Small intestine (tissue), 7 donors: Measurements from ENCODE around the gene FXYD7. TPM values are rescaled to one million over a fixed set of nuclear protein-coding genes. Genes with fewer than 3 reads are reported as not detected.
A peak's percentile ranks its signal among the peaks of the same experiment; 100 is the strongest.
"Not testable (repeated sequence)": the region's sequence is repeated elsewhere in the genome, so short reads cannot be mapped to it uniquely, and the experiment has no call there.

Source experiments
- DNase-seq, 2 donors: peaks; one replicate each; pipeline versions ENCODE4 v3.0.0 to v3.0.0-alpha.2; 2013
- FAIRE-seq: peaks from 2 replicates; lab custom pipeline; 2012; peaks lifted over from hg19 to GRCh38; lab: Jason Lieb, UNC
- H3K27ac ChIP-seq, 3 donors: one replicate each; pipeline ENCODE4 v1.5.1; 2013; ENCODE audit warnings: low read length in 2 of 3, mild to moderate bottlenecking in 2 of 3, control low read depth in 1 of 3, inconsistent platforms in 1 of 3, low read depth in 1 of 3, moderate library complexity in 1 of 3
- H3K27me3 ChIP-seq, 3 donors: one replicate each; pipeline ENCODE4 v1.6.1; 2013; ENCODE audit warnings: low read length in 3 of 3, inconsistent platforms in 1 of 3; ENCODE audit not compliant: control insufficient read depth in 3 of 3, insufficient read depth in 3 of 3
- H3K36me3 ChIP-seq, 3 donors: one replicate each; pipeline ENCODE4 v1.6.1; 2013; ENCODE audit warnings: low read length in 3 of 3, inconsistent platforms in 1 of 3, low read depth in 1 of 3, mild to moderate bottlenecking in 1 of 3, moderate library complexity in 1 of 3; ENCODE audit not compliant: control insufficient read depth in 3 of 3, insufficient read depth in 2 of 3
- H3K4me1 ChIP-seq, 3 donors: one replicate each; pipeline ENCODE4 v1.6.1; 2013; ENCODE audit warnings: low read length in 2 of 3, inconsistent platforms in 1 of 3, low read depth in 1 of 3, mild to moderate bottlenecking in 1 of 3, moderate library complexity in 1 of 3; ENCODE audit not compliant: control insufficient read depth in 3 of 3, insufficient read depth in 2 of 3
- H3K4me3 ChIP-seq, 3 donors: one replicate each; pipeline ENCODE4 v1.5.1; 2013; ENCODE audit warnings: low read length in 3 of 3, control low read depth in 1 of 3, inconsistent platforms in 1 of 3, low read depth in 1 of 3, mild to moderate bottlenecking in 1 of 3, moderate library complexity in 1 of 3
- H3K9me3 ChIP-seq, 2 donors: one replicate each; pipeline ENCODE4 v1.6.1; 2013; ENCODE audit warnings: low read depth in 1 of 2, low read length in 1 of 2; ENCODE audit not compliant: control insufficient read depth in 2 of 2, insufficient read depth in 1 of 2
- WGBS, 3 donors: extraction: QIAGEN DNeasy Blood & Tissue Kit; methylation state at CpG; one replicate each; pipeline ENCODE4 v1.1.7; 2013; 5-methylcytosine and 5-hydroxymethylcytosine counted together
- polyA plus RNA-seq, 4 donors: library from polyadenylated mRNA; stranded (reverse) in 3 of 4; unstranded in 1 of 4; fragments of 200-250 nt in 3 of 4; fragments of 120-200 nt in 1 of 4; gene quantifications; one replicate each; pipeline versions ENCODE4 v1.2.1 to v1.2.3, GENCODE V29; 2013
- donor health status: healthy with polysubstance abuse.
- donor health status: control.
- donor health status: control.
- donor health status: Bipolar disorder and iron deficiency.
- donor health status: healthy.

Gene FXYD7
- polyA plus RNA-seq, 4 donors = 0.24 to 0.38 TPM; not detected in 2

DNA sequence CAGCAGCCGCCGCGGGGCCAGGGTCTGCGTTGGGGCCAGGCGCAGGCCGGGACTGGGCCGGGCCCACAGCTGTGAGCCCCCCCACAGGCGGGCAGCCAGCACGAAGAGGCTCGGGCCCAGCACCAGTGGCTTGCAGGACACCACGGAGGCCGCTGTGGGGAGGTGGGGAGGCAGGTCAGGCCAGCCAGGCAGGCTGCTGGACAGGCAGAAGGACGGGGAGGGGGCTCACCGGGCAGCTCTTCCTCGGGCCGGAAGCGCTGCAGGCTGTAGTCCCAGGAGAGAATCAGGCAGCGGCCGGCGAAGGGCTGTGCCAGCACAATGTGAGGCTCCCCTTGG, 16.5 kb upstream of the FXYD7 start:
- Histone ChIP-seq H3K27me3 (no peaks in the 10 kb centered on the region), H3K4me3 (no peak overlapping the region), H3K27ac (no peak overlapping the region), H3K9me3 (no peaks in the 10 kb centered on the region), H3K36me3 (peaks cover 0 to 17% (median 0%) of the 10 kb centered on the region in 3 donors), H3K4me1 (peaks cover 0 to 57% (median 4%) of the 10 kb centered on the region in 3 donors)
- DNase-seq (no peak), FAIRE-seq (no peak)
- WGBS, 3 donors = 63 to 83% (median 78%) methylated on average over 19 to 20 of the region's 20 CpGs

DNA sequence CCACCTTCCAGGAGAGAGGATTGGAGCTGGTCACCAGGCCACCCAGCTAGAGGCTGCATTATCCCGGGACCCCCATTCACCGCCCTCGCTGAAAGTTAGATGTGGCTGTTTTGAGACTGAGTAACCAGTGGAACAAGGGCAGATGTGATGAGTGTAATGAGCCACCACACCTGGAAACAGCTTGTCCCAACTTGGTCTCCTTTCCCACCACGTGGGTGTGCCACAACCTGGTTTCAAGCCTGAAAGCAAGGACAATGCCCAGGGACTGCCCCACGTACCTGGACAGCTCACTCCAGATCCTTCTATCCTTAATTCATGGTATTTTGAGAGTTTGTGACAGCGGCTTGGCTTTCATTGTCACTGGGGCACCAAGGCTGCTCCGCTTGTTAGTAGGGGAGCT, 15.2 kb upstream of the FXYD7 start:
- H3K9me3 ChIP-seq = no peaks in the 10 kb centered on the region
- 75 to 87% (median 83%) methylated on average over 7 of the region's 7 CpGs for WGBS, 3 donors
- no peak for FAIRE-seq
- H3K27ac ChIP-seq = no peak overlapping the region
- H3K4me3 ChIP-seq = no peak overlapping the region
- no peak for DNase-seq
- H3K27me3 ChIP-seq = no peaks in the 10 kb centered on the region
- peaks cover 0 to 8% (median 0%) of the 10 kb centered on the region in 3 donors for H3K36me3 ChIP-seq
- peaks cover 0 to 54% (median 4%) of the 10 kb centered on the region in 3 donors for H3K4me1 ChIP-seq

DNA sequence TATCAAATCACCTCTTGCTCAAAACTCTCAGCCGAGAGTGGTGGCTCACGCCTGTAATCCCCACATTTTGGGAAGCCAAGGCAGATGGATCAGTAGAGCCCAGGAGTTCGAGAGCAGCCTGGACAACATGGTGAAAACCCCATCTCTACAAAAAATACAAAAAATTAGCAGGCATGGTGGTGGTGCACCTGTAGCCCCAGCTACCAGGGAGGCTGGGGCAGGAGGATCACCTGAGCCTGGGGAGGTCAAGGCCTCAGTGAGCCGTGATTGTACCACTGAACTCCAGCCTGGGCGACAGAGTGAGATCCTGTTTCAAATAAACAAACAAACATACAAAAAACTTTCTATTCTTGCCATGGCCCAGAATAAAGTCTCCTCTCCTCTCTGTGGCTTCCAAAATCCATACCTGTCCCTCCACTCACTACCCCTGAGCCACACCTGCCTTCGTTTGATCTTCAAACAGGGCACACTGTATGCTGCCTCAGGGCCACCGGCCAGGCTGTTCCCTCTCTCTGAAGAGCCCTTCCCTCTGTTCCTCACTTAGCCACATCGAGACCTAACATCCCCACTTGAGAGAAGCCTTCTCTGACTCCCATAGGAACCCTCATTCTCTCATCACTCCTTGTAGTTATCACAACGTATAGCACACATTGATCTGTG, 14.5 kb upstream of the FXYD7 start:
- FAIRE-seq (no peak), DNase-seq (no peak)
- no peaks in the 10 kb centered on the region for H3K9me3 ChIP-seq
- 80 to 87% (median 84%) methylated on average over 9 of the region's 9 CpGs for WGBS, 3 donors
- H3K36me3 ChIP-seq = peaks cover 0 to 1% (median 0%) of the 10 kb centered on the region in 3 donors
- peaks cover 0 to 49% (median 4%) of the 10 kb centered on the region in 3 donors for H3K4me1 ChIP-seq
- no peak overlapping the region for H3K4me3 ChIP-seq
- no peaks in the 10 kb centered on the region for H3K27me3 ChIP-seq
- peak overlapping the region in 1 of 3 donors; percentile 17 for H3K27ac ChIP-seq

DNA sequence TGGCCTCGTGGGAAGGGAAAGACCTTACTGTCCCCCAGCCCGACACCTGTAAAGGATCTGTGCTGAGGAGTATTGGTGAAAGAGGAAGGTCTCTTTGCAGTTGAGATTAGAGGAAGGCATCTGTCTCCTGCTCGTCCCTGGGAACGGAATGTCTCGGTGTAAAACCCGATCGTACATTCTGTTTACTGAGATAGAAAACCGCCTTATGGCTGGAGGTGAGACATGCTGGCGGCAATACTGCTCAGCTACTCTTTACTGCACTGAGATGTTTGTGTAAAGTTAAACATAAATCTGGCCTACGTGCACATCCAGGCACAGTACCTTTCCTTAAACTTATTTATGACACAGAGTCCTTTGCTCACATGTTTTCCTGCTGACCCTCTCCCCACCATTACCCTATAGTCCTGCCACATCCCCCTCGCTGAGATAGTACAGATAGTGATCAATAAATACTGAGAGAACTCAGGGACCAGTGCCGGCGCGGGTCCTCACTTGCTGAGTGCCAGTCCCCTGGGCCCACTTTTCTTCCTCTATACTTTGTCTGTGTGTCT, 13.3 kb upstream of the FXYD7 start:
- not testable (repeated sequence) for H3K9me3 ChIP-seq, DNase-seq, H3K27me3 ChIP-seq, H3K4me3 ChIP-seq, H3K36me3 ChIP-seq, FAIRE-seq
- peak overlapping the region in 1 of 3 donors; percentile 65 for H3K27ac ChIP-seq
- peaks cover 0 to 46% (median 0%) of the 10 kb centered on the region in 3 donors for H3K4me1 ChIP-seq
- WGBS, 3 donors = 44 to 49% (median 48%) methylated on average over 14 of the region's 14 CpGs

DNA sequence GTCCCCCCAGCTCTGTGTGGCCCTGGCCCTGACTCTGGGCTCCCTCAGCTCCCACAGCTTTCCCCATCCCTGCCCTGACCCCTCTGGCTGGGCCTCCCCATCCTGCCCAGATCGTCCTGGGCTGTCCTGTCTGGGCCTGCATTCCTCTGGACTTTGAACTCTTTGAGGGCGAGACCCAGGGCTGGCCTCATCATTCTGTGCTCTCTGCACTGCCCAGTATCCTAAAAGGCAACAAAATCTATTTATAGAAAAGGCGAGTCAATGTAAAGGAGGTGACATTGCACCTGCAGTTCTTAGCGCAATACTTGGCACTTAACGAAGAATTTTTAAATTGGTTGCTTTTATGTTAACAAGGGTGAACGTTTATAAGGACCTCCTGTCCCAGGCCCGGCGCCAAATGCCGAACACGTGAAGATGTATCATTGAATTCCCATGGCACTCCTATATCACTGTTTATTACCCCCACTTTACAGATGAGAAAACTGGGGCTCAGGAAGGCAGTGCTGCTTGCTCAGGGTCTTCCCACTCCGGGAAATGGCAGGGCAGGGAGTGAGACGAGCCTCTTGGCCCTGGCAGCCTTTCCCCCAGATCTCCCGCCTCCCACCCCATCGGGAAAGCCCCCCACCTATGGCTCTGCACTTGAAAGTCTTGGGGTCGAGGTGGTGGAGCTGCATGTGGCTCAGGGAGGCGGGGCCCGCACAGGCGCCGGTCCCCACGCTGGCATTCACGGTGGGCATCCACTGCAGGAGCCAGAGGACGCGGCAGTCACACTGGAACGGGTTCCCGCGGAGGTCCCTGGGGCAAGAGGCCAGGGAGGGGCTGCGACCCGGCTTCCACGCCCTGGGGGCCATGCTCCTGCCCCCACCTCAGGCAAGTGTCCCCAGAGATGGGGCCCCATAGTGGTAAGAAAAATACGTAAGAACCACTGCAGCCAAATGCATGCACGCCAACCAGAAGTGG, 12.0 kb upstream of the FXYD7 start:
- H3K27me3 ChIP-seq = no peaks in the 10 kb centered on the region
- FAIRE-seq (no peak), DNase-seq (peak in 1 of 2 donors; percentile 76)
- H3K9me3 ChIP-seq = no peaks in the 10 kb centered on the region
- peaks cover 0 to 41% (median 0%) of the 10 kb centered on the region in 3 donors for H3K4me1 ChIP-seq
- peak overlapping the region in 1 of 3 donors; percentile 52 for H3K27ac ChIP-seq
- no peaks in the 10 kb centered on the region for H3K36me3 ChIP-seq
- 70 to 80% (median 77%) methylated on average over 31 of the region's 31 CpGs for WGBS, 3 donors
- no peak overlapping the region for H3K4me3 ChIP-seq

DNA sequence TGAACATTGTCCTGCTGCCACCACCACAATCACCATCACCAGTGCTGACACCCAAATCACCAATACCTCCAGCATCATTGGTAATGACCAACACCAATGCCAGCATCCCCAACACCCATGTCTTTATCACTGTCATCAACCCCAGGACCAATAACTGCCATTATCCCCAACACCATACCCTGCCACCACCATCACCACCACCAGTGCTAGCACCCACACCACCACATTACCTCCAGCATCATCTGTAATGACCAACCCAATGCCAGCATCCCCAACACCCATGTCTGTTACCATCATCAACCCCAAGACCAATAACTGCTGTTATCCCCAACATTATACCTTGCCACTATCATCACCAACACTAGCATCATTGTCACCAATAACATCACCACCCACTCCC, 10.8 kb upstream of the FXYD7 start:
- Histone ChIP-seq H3K36me3 (no peaks in the 10 kb centered on the region), H3K27ac (no peak overlapping the region), H3K4me3 (no peak overlapping the region), H3K4me1 (peaks cover 0 to 50% (median 0%) of the 10 kb centered on the region in 3 donors), H3K27me3 (no peaks in the 10 kb centered on the region), H3K9me3 (no peaks in the 10 kb centered on the region)
- FAIRE-seq (no peak), DNase-seq (no peak)

DNA sequence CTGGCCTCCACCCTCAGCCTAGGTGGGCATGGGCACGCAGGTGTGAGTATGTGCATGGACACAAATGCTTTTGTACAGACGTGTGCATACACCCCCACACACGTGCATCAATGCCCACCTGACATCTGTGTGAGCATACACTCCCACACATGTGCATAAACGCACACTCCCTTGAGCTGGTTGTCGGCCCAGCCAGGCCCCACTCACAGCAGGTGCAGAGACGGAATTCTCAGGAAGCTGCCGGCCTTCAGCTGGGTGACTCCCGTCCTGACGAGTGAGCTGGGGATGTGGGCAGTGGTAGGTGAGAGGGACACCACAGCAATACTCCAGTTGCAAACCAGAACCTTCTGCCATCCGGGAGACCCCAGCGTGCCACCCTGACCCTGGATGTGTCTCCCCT, 9.2 kb upstream of the FXYD7 start:
- no peak for FAIRE-seq

DNA sequence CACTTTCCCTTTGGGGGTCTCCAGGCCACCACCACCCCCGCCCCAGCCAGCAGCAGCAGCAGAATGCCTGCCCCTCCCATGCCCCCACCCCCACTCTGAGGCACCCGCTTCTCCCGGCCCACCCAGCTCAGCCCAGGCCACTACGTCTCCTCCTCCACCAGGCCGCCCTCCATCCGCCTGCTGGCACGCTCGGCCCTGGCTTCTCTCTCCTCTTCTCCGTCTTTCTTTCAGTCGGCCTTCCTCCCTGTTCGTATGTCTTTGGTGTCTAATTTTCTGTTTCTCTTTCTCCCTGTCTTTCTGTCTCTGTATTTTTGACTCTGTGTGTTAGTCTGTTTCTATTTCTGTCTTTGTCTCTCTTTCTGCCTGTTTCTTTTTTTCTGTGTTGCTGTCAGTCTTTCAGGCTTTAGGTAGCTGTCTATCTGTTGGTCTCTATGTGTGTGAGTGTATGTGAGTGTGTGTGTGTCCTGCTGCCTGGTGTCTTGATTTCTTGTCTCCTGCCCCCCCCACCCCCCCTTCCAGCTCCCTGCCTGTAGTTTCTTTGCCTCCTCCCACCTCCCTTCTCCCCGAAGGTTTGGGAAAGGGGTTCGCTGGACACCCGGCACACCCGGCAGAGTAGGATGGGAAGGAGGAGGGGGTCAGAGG, 8.3 kb upstream of the FXYD7 start, which contains the start of gene LGI4:
LGI4 (minus strand) TSS at position 459 of the 642 bp plus-strand sequence; CDS start at position 80, 379 bp downstream.
- 60 to 82% (median 79%) methylated on average over 10 to 15 of the region's 15 CpGs for WGBS, 3 donors
- Histone ChIP-seq H3K4me1 (peaks cover 0 to 54% (median 0%) of the 10 kb centered on the region in 3 donors), H3K4me3 (no peak within 1 kb of the TSS), H3K27me3 (peaks cover 0 to 2% (median 0%) of the 10 kb centered on the region in 3 donors), H3K9me3 (no peaks in the 10 kb centered on the region), H3K36me3 (no peaks in the 10 kb centered on the region), H3K27ac (peak within 1 kb of the TSS in 1 of 3 donors; percentile 50)
- FAIRE-seq (no peak), DNase-seq (no peak)

More for the DNA sequence above, 9.2 kb upstream of the FXYD7 start:
- 62 to 77% (median 73%) methylated on average over 11 of the region's 11 CpGs for WGBS, 3 donors
- Histone ChIP-seq H3K36me3 (no peaks in the 10 kb centered on the region), H3K27ac (no peak overlapping the region), H3K9me3 (no peaks in the 10 kb centered on the region), H3K4me3 (no peak overlapping the region), H3K4me1 (peaks cover 0 to 54% (median 0%) of the 10 kb centered on the region in 3 donors), H3K27me3 (no peaks in the 10 kb centered on the region)
- DNase-seq = no peak
